ENCODE data around the gene NDOR1.

Gene NDOR1

GRCh38 chr9:137266162-137266527, 60.6 kb downstream of the NDOR1 start:
- no peak for DNase-seq

Data from activated effector memory CD4-positive, alpha-beta T cell treated with Interleukin-2 at 50 U/mL for 16 hours (primary cell).